HS-27A (cell line): ENCODE results near the gene BLOC1S4.
"Not testable (repeated sequence)": the region's sequence is repeated elsewhere in the genome, so short reads cannot be mapped to it uniquely, and the experiment has no call there.

Experiments used
- DNase-seq: peaks from one replicate; pipeline ENCODE4 v3.0.0-alpha.2; 2012; ENCODE audit warnings: low read depth, missing footprints

The BLOC1S4 gene

GRCh38 chr4:6718932-6719610 lies 3.1 kb downstream of the BLOC1S4 start:
- no peak for DNase-seq

- DNase-seq = no peak
These were observed 3.7 kb downstream of the BLOC1S4 start for GRCh38 chr4:6719611-6720179.

DNA sequence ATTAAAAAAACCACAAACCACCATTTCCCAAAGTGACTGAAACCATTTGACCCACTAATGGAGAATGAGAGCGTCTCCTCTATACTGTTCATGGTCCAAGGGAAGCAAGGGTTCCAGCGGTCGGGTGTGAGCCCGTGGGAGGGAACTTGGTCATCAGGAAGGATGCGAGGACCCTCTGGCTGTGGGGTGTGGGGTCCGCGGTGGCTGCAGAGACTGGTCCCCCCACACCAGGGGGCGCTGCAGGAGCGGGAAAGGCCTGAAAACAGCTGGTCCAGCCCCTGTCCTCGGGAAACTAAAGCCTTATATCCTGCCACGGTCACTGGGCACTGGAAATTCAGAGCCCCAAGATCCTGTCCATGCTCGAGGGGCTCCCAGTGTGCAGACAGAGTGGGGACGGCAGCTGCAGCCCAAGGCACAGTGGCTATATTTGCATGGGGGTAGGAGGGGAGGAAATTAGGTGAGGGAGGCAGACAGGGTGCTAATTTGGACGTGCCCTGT lies 4.3 kb downstream of the BLOC1S4 start:
- no peak for DNase-seq

DNA sequence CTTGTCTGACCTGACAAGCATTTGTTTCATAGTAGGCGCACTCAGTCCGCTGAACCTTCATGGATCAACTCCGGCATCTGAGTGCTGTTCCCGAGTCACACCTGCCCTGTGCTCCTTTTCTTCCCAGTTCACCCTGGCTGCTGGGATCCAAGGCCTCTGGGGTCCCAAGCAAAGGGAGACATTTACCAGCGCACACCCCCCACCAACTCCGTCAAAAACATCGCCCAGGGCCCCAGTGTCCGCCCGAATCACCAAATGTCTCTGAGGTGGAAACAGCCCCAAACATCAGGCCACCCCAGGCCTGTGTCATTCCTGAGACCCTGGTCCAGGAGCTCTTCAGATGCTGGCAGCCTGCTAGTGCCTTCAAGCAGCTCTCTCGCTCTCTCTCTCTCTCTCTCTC lies 5.1 kb downstream of the BLOC1S4 start:
- no peak for DNase-seq

- DNase-seq = no peak
These were observed 6.9 kb downstream of the BLOC1S4 start for GRCh38 chr4:6722891-6723290.

DNA sequence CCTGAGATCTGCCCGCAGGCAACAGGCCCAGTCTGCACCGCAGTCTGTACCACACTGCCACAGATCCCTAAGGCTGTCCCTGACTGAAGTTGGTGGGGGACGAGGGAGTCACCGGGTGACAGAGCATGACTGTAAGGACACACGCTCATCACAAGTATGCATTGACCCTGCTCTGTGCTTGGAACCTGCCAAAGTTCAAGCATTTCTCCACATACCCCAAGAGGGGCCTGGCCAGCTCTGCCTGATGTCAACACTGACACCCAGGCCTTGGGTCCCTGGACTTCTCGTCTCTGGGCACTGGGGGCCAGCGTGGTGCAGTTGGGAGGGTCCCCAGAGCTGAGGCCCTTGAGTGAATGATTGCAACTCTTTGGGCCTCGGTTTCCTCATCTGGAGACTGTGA lies 7.9 kb downstream of the BLOC1S4 start:
- no peak for DNase-seq

- DNase-seq = no peak
These were observed 8.6 kb downstream of the BLOC1S4 start for GRCh38 chr4:6724421-6725111.

- not testable (repeated sequence) for DNase-seq
These were observed 9.5 kb downstream of the BLOC1S4 start for GRCh38 chr4:6725427-6725961.

DNA sequence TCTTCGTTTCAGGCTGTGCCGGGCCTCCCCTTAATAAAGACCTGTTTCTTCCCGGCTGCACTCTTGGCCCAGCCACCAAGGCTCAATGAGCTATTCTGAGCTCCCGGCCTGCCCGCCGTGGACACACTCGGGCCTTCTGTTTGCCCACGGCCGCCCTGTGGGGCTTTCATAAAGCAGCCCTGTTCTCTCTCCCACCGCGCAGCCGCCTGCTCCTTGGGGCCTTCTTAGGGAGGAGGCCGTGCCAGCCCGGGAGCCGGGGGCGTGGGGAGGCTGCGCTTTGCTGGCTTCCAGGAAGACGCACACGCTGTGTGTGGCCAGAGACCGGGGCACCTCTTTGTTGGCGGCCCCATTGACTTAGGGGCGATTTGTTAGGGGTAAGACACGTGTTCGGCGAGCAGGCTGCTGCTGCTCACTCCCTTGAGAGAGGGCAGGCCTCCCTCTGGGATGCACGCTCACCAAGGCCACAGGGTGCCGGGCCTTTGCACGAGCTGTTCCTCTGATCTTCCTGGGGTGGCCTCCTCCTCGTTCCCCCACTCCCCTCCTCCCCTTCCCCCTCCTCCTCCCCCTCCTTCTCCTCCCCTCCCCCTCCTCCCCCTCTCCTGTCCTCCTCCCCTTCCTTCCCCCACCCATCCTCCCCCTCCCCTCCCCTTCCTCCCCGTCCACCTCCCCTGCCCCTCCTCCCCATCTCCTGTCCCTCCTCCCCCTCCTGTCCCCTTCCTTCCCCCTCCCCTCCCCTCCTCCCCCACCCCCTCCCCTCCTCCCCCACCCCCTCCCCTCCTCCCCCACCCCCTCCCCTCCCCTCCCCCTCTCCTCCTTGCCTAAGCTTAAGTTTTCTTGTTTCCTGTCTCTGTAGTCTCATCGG lies 11.3 kb downstream of the BLOC1S4 start:
- no peak for DNase-seq

DNA sequence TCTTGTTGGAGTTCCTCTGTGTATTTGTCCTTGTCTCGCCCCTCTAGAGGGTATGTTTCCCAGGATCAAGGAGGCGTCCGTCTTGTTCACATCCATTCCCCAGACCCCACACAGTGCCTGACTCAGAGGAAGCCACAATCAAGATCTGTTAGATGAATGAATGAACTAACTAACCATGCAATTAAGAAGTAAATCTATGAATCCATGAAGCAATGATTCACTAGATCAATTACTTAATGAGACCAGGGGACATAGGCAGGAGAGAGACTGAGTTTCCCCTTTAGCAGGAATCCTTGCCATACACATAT lies 11.9 kb downstream of the BLOC1S4 start:
- DNase-seq = no peak

DNA sequence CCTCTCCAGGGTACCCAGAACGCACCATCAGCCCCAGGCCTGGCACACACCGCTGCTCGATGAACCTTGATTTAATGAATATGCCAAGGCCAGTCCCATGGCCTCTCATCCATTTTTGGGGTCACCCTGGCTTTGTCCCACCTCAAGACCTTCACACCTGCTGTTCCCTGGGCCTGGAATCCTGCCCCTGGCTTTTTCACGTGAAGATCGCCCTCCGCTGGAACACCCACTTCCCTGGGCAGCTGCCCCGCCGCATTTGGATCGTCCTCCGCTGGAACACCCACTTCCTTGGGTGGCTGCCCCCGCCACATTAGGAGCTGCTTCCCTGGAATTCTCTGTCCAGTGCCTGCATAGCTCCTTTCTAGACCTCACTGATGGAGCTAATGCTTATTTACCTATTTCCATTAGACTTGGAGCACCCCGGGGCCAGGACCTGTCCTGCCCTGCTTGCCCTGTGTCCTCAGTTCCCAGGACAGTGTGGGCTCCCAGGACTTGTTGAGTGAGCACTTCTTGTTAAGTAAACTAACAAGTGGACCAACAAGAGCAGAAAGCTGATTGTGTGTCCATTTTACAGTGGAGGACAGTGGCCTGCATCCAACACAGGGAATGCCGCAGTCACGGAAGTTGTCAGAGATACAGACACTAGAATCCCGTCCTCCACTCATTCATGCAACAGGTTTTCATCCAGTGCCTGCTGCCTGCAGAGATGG lies 12.5 kb downstream of the BLOC1S4 start:
- no peak for DNase-seq

GRCh38 chr4:6730603-6731317 lies 14.8 kb downstream of the BLOC1S4 start:
- no peak for DNase-seq

GRCh38 chr4:6731318-6731675 lies 15.3 kb downstream of the BLOC1S4 start:
- no peak for DNase-seq

GRCh38 chr4:6731780-6732179 lies 15.8 kb downstream of the BLOC1S4 start:
- DNase-seq = no peak

DNA sequence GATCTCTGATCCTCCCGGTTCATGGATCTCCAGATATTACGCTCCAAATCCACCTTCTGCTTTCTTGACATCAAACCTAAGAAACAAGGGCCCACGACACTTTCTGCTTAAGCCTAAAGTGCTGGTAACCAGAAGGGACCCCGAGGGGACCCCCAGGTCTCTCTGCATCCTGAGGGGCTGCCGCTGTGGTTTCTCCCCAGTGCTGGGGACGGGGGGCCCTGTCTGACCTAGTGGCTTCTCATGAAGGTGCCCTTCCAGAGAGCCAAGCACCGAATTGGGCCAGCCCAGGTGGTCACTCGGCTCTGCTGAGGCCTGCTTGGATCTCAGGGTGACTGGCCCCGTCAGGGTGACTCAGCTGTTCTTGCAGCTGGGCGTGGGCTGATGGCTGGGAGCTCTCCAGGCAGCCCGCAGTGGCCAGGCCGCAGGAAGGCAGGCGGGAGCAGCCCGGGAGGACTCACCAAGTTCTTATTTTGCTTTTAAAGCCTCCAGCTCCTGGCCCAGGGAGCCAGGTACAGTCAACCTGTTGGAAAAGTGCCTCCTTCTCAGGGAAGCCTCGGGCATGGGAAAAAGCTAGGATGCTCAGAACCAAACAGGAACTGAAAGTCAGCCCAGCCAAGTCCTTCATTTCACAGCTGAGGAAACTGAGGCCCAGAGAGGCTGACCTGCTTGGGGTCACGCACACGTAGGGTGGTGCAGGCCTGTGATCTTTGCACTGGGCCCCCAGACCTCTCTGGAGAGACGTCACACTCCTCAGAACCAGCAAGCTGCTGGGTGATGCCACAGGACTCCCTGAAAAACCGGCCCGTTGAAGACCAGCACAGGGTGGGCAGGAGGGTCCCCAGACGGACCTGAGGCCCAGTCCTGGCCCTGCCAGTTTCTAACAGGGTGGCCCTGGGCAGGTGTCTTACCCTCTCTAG lies 16.7 kb downstream of the BLOC1S4 start:
- no peak for DNase-seq

GRCh38 chr4:6733358-6734164 lies 17.6 kb downstream of the BLOC1S4 start:
- DNase-seq = no peak

DNA sequence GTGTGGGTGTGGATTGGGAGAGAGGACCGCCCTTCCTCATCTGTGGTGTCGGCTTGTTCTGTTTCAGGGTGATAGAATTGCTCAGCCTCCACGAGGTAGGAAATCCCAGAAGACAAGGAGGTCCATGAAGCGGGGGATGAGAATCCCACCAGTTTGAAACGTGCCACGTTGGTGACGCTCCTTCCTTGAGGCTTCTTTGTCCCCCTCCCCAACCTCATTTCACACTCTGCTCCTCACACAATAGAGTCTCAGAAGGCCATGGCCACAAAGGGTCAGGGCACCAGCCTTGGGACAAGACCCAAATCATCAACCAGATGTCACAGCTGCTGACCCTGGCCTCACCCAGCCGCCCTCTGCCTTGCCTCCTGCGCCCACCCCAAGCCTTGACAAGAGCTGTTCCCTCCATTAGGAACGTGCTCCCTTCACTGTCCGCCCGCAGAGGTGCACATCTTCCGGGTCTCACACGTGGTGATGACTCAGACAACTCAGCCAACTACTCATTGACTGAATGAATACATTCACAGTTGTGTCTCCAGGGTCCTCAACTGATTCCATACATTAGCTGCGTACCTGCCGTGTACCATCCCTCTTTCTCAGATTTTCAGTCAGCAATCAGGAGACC lies 18.3 kb downstream of the BLOC1S4 start:
- DNase-seq = no peak

- DNase-seq = no peak
These were observed 23.9 kb downstream of the BLOC1S4 start for GRCh38 chr4:6739920-6740319.

GRCh38 chr4:6740347-6740746 lies 24.4 kb downstream of the BLOC1S4 start:
- DNase-seq = no peak
